Body of pancreas (tissue), 4 donors: ENCODE measurements around the gene PDGFA. TPM values are rescaled to one million over a fixed set of nuclear protein-coding genes. Genes with fewer than 3 reads are reported as not detected.

Source experiments
- ATAC-seq: fragments of 150-250 bp; one replicate; pipeline ENCODE4 v1.9.1; 2016
- DNase-seq, 4 donors: peaks; one replicate each; pipeline ENCODE4 v3.0.0-alpha.2; 2019
- H3K27ac ChIP-seq, 4 donors: fragments of 200-600 bp; sonication (generic); 1 replicate in 3 of 4; 2 replicates in 1 of 4; pipeline versions ENCODE4 v1.5.1 to v1.6.1; 2016 to 2019; ENCODE audit warnings: mild to moderate bottlenecking in 1 of 4, mixed read lengths in 1 of 4, moderate library complexity in 1 of 4
- H3K27me3 ChIP-seq, 2 donors: fragments of 200-600 bp; sonication (generic); one replicate each; pipeline ENCODE4 v1.6.0; 2016; ENCODE audit warnings: mild to moderate bottlenecking in 1 of 2
- H3K36me3 ChIP-seq, 2 donors: fragments of 200-600 bp; sonication (generic); replicated peaks in 1 of 2; 2 replicates each; pipeline ENCODE4 v1.5.1; 2016; ENCODE audit warnings: low read depth in 2 of 2; ENCODE audit not compliant: insufficient read depth in 1 of 2
- H3K4me1 ChIP-seq: fragments of 200-600 bp; sonication (generic); one replicate; pipeline ENCODE4 v1.6.0; 2016
- H3K4me3 ChIP-seq, 2 donors: fragments of 200-600 bp; sonication (generic); 1 replicate in 1 of 2; 2 replicates in 1 of 2; pipeline ENCODE4 v1.5.1; 2016 to 2019
- H3K9me3 ChIP-seq, 3 donors: fragments of 200-600 bp; sonication (generic); 1 replicate in 2 of 3; 2 replicates in 1 of 3; pipeline ENCODE4 v1.5.1; 2016
- POLR2A ChIP-seq, 3 donors: fragments of 450-650 bp; IDR thresholded peaks; one replicate each; pipeline ENCODE4 v1.6.1; 2016; ENCODE audit warnings: antibody characterized with exemption in 3 of 3, mild to moderate bottlenecking in 2 of 3
- WGBS, 2 donors: methylation state at CpG; one replicate each; pipeline ENCODE4 v1.1.5; 2017; 5-methylcytosine and 5-hydroxymethylcytosine counted together
- intact Hi-C: fragments of 100-400 bp; cut with DNase I; formaldehyde crosslinking; loops from one replicate; pipeline ENCODE4 v1.15.1; 2023
- total RNA-seq, 2 donors: library from RNA; depleted of rRNA; stranded (reverse); fragments of >200 nt; gene quantifications; one replicate each; pipeline ENCODE4 v1.1.0, GENCODE V29; 2016
- TF ChIP-seq, protein P1 (sequence below), 7 experiments: fragments of 450-650 bp in 4 of 7; fragments of 200-600 bp in 3 of 7; sonication (generic) in 3 of 7; IDR thresholded peaks; one replicate each; pipeline ENCODE4 v1.5.1; 2016 to 2019; ENCODE audit warnings: antibody characterized with exemption in 7 of 7

PDGFA gene
- total RNA-seq, 2 donors from 2014 or later, result 58.6 to 59.3 TPM

GRCh38 chr7:496528-497295 lies 22.9 kb downstream of the PDGFA start:
- peaks cover 6% of the 10 kb centered on the region in 2 donors for H3K36me3 ChIP-seq

GRCh38 chr7:495761-496321 lies 23.8 kb downstream of the PDGFA start:
- peak in 2 of 4 donors; percentile 8 to 14 for DNase-seq
- Histone ChIP-seq H3K4me1 (peaks cover 30% of the 10 kb centered on the region), H3K9me3 (no peaks in the 10 kb centered on the region), H3K27me3 (no peaks in the 10 kb centered on the region), H3K27ac (peak overlapping the region in 1 of 4 donors; percentile 1), H3K36me3 (peaks cover 3 to 6% of the 10 kb centered on the region in 2 donors), H3K4me3 (no peak overlapping the region)
- ATAC-seq, result no peak
- no peak for TF ChIP-seq POLR2A (IDR thresholded peaks at IDR 0.05)
- TF ChIP-seq, protein P1, sequence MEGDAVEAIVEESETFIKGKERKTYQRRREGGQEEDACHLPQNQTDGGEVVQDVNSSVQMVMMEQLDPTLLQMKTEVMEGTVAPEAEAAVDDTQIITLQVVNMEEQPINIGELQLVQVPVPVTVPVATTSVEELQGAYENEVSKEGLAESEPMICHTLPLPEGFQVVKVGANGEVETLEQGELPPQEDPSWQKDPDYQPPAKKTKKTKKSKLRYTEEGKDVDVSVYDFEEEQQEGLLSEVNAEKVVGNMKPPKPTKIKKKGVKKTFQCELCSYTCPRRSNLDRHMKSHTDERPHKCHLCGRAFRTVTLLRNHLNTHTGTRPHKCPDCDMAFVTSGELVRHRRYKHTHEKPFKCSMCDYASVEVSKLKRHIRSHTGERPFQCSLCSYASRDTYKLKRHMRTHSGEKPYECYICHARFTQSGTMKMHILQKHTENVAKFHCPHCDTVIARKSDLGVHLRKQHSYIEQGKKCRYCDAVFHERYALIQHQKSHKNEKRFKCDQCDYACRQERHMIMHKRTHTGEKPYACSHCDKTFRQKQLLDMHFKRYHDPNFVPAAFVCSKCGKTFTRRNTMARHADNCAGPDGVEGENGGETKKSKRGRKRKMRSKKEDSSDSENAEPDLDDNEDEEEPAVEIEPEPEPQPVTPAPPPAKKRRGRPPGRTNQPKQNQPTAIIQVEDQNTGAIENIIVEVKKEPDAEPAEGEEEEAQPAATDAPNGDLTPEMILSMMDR (IDR thresholded peaks at IDR 0.05), result no peak
- intact Hi-C loops, result loop anchor here (10.0 kb wide), 1 partner anchor 161 kb away; no protein-coding TSS in a partner anchor
- WGBS, 2 donors, result 78 to 81% methylated on average over 14 to 17 of the region's 18 CpGs

More at GRCh38 chr7:496528-497295, 22.9 kb downstream of the PDGFA start:
- intact Hi-C loops, result loop anchor here (10.0 kb wide), 1 partner anchor 162 kb away; no protein-coding TSS in a partner anchor
- H3K4me3 ChIP-seq, result no peak overlapping the region
- no peaks in the 10 kb centered on the region for H3K27me3 ChIP-seq
- no peak overlapping the region for H3K27ac ChIP-seq
- peaks cover 38% of the 10 kb centered on the region for H3K4me1 ChIP-seq
- peak in 3 of 4 donors; percentile 62 to 72 (median 67) for DNase-seq
- no peak for TF ChIP-seq POLR2A (IDR thresholded peaks at IDR 0.05)
- TF ChIP-seq, protein P1 (IDR thresholded peaks at IDR 0.05), result no peak
- ATAC-seq, result no peak
- 75 to 90% methylated on average over 24 of the region's 24 CpGs for WGBS, 2 donors
- no peaks in the 10 kb centered on the region for H3K9me3 ChIP-seq

- H3K4me3 ChIP-seq, result no peak overlapping the region
- ATAC-seq (no peak), DNase-seq (peak in 3 of 4 donors; percentile 6 to 10 (median 9))
- no peak for TF ChIP-seq POLR2A (IDR thresholded peaks at IDR 0.05)
- TF ChIP-seq, protein P1 (IDR thresholded peaks at IDR 0.05), result no peak
- H3K36me3 ChIP-seq, result peaks cover 0 to 6% of the 10 kb centered on the region in 2 donors
- peaks cover 25% of the 10 kb centered on the region for H3K4me1 ChIP-seq
- WGBS, 2 donors, result 90 to 93% methylated on average over 6 to 9 of the region's 9 CpGs
- intact Hi-C loops, result loop anchor here (10.0 kb wide), 1 partner anchor 161 kb away; no protein-coding TSS in a partner anchor
- H3K27me3 ChIP-seq, result no peaks in the 10 kb centered on the region
- no peaks in the 10 kb centered on the region for H3K9me3 ChIP-seq
- no peak overlapping the region for H3K27ac ChIP-seq
These were observed 24.3 kb downstream of the PDGFA start for GRCh38 chr7:495326-495725.

DNA sequence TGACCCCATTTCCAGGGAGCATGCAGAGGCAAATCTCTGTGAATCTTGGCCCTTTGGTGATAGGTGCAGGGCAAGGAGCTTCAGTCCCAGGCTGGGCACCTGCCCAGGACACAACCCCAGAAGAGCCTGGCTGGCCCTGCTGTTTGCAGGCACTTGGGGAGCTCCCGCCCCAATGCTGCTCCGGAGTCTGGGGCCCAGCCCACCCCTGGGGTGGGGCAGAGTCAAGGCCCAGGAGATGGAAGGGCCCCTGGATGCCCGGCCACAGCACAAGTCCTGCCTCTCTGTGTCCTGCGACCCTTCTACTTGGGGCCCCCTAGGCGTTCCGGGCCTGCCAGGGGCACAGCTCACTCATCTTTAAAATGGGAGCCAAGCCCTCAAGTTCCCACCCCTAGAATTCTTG lies 24.7 kb downstream of the PDGFA start:
- peak in 3 of 4 donors; percentile 10 to 14 (median 14) for DNase-seq

More for the DNA sequence above, 24.7 kb downstream of the PDGFA start:
- WGBS, 2 donors, result 85 to 95% methylated on average over 4 to 6 of the region's 6 CpGs
- H3K4me1 ChIP-seq, result peaks cover 21% of the 10 kb centered on the region
- H3K4me3 ChIP-seq, result no peak overlapping the region
- no peak for ATAC-seq
- peaks cover 0 to 6% of the 10 kb centered on the region in 2 donors for H3K36me3 ChIP-seq
- no peak overlapping the region for H3K27ac ChIP-seq
- no peak for TF ChIP-seq POLR2A (IDR thresholded peaks at IDR 0.05)
- TF ChIP-seq, protein P1 (IDR thresholded peaks at IDR 0.05), result no peak
- intact Hi-C loops, result loop anchor here (10.0 kb wide), 1 partner anchor 160 kb away; no protein-coding TSS in a partner anchor
- H3K27me3 ChIP-seq, result no peaks in the 10 kb centered on the region
- no peaks in the 10 kb centered on the region for H3K9me3 ChIP-seq
